Measurements from ENCODE around the gene MYO16.

The MYO16 gene

GRCh38 chr13:108964606-108965005 is 335.2 kb downstream of the MYO16 start:
- Histone ChIP-seq H3K36me3 (ENCODE audit: control insufficient read depth, low read length) (no peaks in the 10 kb centered on the region), H3F3A (ENCODE audit: control insufficient read depth, insufficient read depth) (no peaks in the 10 kb centered on the region), H3K27me3 (ENCODE audit: control insufficient read depth, low read length) (no peaks in the 10 kb centered on the region), H3K4me2 (ENCODE audit: low read length) (no peak overlapping the region), H3K4me3 (ENCODE audit: low read length) (no peak overlapping the region), H4K20me1 (ENCODE audit: control insufficient read depth, insufficient read depth, low read depth, low read length) (no peaks in the 10 kb centered on the region), H3K9me2 (replicated peaks; ENCODE audit: control insufficient read depth, low read length) (no peaks in the 10 kb centered on the region), H3K4me1 (ENCODE audit: control insufficient read depth, low read length) (no peaks in the 10 kb centered on the region), H3K9me3 (ENCODE audit: control insufficient read depth, insufficient read depth, low read length) (no peaks in the 10 kb centered on the region), H3K79me2 (ENCODE audit: control insufficient read depth, low read length) (no peaks in the 10 kb centered on the region), H3K27ac (ENCODE audit: low read depth, low read length) (no peak overlapping the region)
- TF ChIP-seq EZH2phosphoT487 (IDR thresholded peaks at IDR 0.05; ENCODE audit: borderline replicate concordance, low read length): no peak
- TF ChIP-seq, protein P1, sequence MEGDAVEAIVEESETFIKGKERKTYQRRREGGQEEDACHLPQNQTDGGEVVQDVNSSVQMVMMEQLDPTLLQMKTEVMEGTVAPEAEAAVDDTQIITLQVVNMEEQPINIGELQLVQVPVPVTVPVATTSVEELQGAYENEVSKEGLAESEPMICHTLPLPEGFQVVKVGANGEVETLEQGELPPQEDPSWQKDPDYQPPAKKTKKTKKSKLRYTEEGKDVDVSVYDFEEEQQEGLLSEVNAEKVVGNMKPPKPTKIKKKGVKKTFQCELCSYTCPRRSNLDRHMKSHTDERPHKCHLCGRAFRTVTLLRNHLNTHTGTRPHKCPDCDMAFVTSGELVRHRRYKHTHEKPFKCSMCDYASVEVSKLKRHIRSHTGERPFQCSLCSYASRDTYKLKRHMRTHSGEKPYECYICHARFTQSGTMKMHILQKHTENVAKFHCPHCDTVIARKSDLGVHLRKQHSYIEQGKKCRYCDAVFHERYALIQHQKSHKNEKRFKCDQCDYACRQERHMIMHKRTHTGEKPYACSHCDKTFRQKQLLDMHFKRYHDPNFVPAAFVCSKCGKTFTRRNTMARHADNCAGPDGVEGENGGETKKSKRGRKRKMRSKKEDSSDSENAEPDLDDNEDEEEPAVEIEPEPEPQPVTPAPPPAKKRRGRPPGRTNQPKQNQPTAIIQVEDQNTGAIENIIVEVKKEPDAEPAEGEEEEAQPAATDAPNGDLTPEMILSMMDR (IDR thresholded peaks at IDR 0.05; ENCODE audit: low read depth, low read length, poor library complexity, severe bottlenecking): no peak

DNA sequence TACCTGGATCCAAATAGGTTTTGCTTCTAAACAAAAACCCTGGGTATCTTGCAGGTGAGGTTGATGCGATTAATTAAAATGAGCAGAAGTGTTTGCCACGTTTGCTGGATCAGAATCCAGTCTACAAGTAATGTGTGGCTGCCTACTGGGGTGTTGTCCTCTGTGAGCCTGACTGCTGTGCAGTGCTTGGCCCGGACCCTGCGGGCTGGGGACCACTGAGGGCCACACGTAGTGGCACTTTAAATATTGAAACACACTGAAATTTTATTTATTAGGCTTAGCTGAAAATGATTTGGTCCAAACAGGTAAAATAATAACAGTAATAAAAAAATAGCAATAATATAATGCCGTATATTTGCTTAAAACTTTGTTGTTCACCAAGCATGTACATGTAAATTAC is 338.0 kb downstream of the MYO16 start:
- H3F3A ChIP-seq (ENCODE audit: control insufficient read depth, insufficient read depth): no peaks in the 10 kb centered on the region
- no peaks in the 10 kb centered on the region for H3K27me3 ChIP-seq (ENCODE audit: control insufficient read depth, low read length)
- no peaks in the 10 kb centered on the region for H3K79me2 ChIP-seq (ENCODE audit: control insufficient read depth, low read length)
- no peak overlapping the region for H3K27ac ChIP-seq (ENCODE audit: low read depth, low read length)
- H3K4me1 ChIP-seq (ENCODE audit: control insufficient read depth, low read length): no peaks in the 10 kb centered on the region
- H4K20me1 ChIP-seq (ENCODE audit: control insufficient read depth, insufficient read depth, low read depth, low read length): no peaks in the 10 kb centered on the region
- H3K9me3 ChIP-seq (ENCODE audit: control insufficient read depth, insufficient read depth, low read length): no peaks in the 10 kb centered on the region
- H3K9me2 ChIP-seq (replicated peaks; ENCODE audit: control insufficient read depth, low read length): no peaks in the 10 kb centered on the region
- no peaks in the 10 kb centered on the region for H3K36me3 ChIP-seq (ENCODE audit: control insufficient read depth, low read length)
- H3K4me2 ChIP-seq (ENCODE audit: low read length): no peak overlapping the region
- TF ChIP-seq, protein P1 (IDR thresholded peaks at IDR 0.05; ENCODE audit: low read depth, low read length, poor library complexity, severe bottlenecking): no peak
- TF ChIP-seq EZH2phosphoT487 (IDR thresholded peaks at IDR 0.05; ENCODE audit: borderline replicate concordance, low read length): no peak
- no peak overlapping the region for H3K4me3 ChIP-seq (ENCODE audit: low read length)

GRCh38 chr13:108968566-108968965 is 339.2 kb downstream of the MYO16 start:
- TF ChIP-seq, protein P1 (IDR thresholded peaks at IDR 0.05; ENCODE audit: low read depth, low read length, poor library complexity, severe bottlenecking): no peak
- no peak for TF ChIP-seq EZH2phosphoT487 (IDR thresholded peaks at IDR 0.05; ENCODE audit: borderline replicate concordance, low read length)
- H3K27ac ChIP-seq (ENCODE audit: low read depth, low read length): no peak overlapping the region
- no peaks in the 10 kb centered on the region for H3K4me1 ChIP-seq (ENCODE audit: control insufficient read depth, low read length)
- no peaks in the 10 kb centered on the region for H3K27me3 ChIP-seq (ENCODE audit: control insufficient read depth, low read length)
- H3K9me3 ChIP-seq (ENCODE audit: control insufficient read depth, insufficient read depth, low read length): no peaks in the 10 kb centered on the region
- no peak overlapping the region for H3K4me2 ChIP-seq (ENCODE audit: low read length)
- H3K79me2 ChIP-seq (ENCODE audit: control insufficient read depth, low read length): no peaks in the 10 kb centered on the region
- H3K9me2 ChIP-seq (replicated peaks; ENCODE audit: control insufficient read depth, low read length): no peaks in the 10 kb centered on the region
- no peaks in the 10 kb centered on the region for H3F3A ChIP-seq (ENCODE audit: control insufficient read depth, insufficient read depth)
- H3K4me3 ChIP-seq (ENCODE audit: low read length): no peak overlapping the region
- H4K20me1 ChIP-seq (ENCODE audit: control insufficient read depth, insufficient read depth, low read depth, low read length): no peaks in the 10 kb centered on the region
- no peaks in the 10 kb centered on the region for H3K36me3 ChIP-seq (ENCODE audit: control insufficient read depth, low read length)

GRCh38 chr13:108974686-108975085 is 345.3 kb downstream of the MYO16 start:
- Histone ChIP-seq H4K20me1 (ENCODE audit: control insufficient read depth, insufficient read depth, low read depth, low read length) (no peaks in the 10 kb centered on the region), H3K36me3 (ENCODE audit: control insufficient read depth, low read length) (no peaks in the 10 kb centered on the region), H3K79me2 (ENCODE audit: control insufficient read depth, low read length) (no peaks in the 10 kb centered on the region), H3K9me2 (replicated peaks; ENCODE audit: control insufficient read depth, low read length) (no peaks in the 10 kb centered on the region), H3K4me3 (ENCODE audit: low read length) (no peak overlapping the region), H3K4me1 (ENCODE audit: control insufficient read depth, low read length) (no peaks in the 10 kb centered on the region), H3K27ac (ENCODE audit: low read depth, low read length) (no peak overlapping the region), H3K27me3 (ENCODE audit: control insufficient read depth, low read length) (no peaks in the 10 kb centered on the region), H3F3A (ENCODE audit: control insufficient read depth, insufficient read depth) (no peaks in the 10 kb centered on the region), H3K4me2 (ENCODE audit: low read length) (no peak overlapping the region), H3K9me3 (ENCODE audit: control insufficient read depth, insufficient read depth, low read length) (no peaks in the 10 kb centered on the region)
- TF ChIP-seq, protein P1 (IDR thresholded peaks at IDR 0.05; ENCODE audit: low read depth, low read length, poor library complexity, severe bottlenecking): no peak
- no peak for TF ChIP-seq EZH2phosphoT487 (IDR thresholded peaks at IDR 0.05; ENCODE audit: borderline replicate concordance, low read length)
